HG02642 (cell line): ENCODE results near the gene UBE2D4.

Experiments
- ATAC-seq: cut with Tn5 transposase; IDR thresholded peaks from one replicate; pipeline ENCODE4 v1.9.1; 2021; ENCODE audit warnings: mild to moderate bottlenecking; ENCODE audit not compliant: unreplicated experiment, poor library complexity

Gene UBE2D4

DNA sequence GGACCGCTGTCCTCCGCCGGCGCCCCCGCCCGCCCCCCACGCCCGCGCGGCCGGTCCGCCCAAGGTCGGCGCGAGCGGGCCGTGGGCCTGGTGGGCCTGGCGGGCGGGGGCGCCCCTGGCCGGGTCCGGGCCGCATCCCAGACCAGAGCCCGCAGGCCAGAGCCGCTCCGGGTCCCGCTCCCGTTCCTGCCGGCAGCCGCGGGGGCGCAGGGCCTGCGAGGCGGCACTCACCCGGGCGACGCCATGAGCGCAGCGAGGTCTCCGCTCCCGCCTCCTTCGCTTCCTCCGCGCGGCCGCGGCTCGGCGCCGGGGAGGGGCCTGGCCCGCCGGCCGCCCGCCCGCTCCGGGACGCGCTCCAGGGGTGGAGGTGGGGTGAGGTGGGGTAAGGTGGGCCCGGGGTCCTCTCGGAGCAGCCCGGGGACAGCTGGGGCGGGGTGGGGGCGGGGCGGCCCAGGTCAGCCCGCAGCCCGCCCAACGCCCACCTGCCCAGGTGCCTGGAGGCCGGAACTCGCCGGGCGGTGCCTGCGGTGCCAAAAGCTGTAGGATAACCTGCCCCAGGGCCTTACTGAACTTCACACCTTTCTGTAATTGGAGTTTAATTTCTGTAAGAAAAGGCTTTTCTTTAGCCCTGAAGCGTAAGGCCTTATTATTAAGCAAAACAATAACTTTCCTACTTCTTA, 19.8 kb upstream of the UBE2D4 start, which contains the start of gene URGCP:
TSS of gene URGCP (minus strand) at position 266 of the 680 bp plus-strand sequence. CDS start at position 245, 21 bp downstream.
- peak; percentile 80 for ATAC-seq

DNA sequence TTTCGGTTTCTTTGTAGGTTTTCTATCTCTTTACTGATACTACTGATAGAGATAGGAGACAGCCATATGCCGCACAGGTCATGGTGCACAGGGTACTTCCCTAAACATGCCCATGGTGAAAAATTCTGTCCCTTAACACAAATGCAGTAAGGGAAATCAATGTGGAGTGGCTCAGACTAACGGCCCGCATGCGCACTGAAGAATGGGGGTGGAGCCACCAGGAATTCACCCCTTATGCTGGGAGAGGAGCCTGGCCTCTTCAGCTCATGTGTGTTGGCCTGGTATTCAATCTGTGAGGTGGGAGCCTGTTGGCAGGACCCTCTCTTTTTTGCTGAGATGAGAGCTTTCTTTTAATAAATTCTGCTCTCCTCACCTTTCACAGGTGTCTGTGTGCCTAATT, 11.4 kb upstream of the UBE2D4 start:
- no peak for ATAC-seq

DNA sequence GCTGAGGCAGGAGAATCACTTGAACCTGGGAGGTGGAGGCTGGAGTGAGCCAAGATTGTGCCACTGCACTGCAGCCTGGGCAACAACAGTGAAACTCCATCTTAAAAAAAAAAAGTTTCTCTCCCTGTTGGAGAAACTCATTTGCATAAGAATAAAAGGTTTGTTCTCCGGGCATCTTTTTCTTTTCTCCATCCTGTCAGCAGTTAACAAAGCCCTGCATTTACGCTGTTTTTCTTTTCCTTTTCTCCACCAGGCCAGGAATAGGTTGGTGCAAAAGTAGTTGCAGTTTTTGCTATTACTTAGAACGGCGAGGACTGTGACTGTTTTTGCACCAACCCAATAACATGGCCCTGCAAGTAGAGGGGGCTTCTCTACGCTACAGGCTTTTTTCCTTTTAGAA, 10.3 kb upstream of the UBE2D4 start:
- no peak for ATAC-seq

DNA sequence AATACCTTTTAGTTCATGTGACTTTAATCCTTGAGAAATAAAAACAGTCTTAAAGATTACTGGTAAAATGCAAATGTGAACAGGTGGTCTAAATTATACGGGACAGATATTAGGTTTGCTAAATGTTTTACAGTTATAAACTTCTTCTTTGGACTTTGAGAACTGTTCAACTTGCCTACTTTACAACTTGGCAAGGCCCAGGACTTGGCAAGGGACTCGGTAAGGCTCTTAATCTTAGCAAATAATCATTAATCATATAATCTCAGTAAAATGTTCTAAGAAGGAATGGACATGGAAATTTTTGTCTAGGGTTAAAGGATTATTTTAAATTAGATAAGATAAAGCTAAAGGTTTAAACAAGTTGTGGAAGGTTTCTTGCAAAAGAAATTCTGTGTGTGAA, 4.8 kb upstream of the UBE2D4 start:
- no peak for ATAC-seq

DNA sequence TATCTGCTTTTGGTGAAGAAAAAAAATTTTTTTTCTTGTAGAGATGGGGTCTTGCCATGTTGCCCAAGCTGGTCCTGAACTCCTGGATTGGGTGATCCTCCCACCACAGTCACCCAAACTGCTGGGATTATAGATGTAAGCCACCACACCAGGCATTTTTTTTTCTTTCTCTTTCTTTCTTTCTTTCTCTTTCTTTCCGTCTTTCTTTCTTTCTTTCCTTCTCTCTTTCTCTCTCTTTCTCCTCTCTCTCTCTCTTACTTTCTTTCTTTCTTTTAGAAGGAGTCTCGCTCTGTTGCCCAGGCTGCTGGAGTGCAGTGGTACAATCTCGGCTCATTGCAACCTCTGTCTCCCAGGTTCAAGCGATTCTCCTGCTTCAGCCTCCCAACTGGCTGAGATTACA, 3.5 kb upstream of the UBE2D4 start:
- ATAC-seq, result no peak

DNA sequence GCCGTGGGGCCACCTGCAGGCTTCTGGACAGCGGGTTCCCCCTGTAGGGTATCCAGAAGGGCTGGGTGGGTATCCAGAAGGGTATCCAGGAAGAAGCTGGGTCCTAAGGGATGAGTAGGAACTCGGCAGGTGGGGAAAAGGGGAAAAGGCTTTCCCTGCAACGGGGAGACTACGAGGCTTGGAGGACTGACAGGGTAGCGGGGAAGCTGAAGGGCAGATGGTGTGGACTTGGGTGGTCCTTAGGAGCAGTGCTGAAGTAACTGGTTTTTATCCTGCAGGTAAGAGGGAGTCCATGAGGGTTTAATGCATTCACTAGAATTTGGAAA, 525 bp downstream of the UBE2D4 start:
- ATAC-seq, result peak; percentile 16

DNA sequence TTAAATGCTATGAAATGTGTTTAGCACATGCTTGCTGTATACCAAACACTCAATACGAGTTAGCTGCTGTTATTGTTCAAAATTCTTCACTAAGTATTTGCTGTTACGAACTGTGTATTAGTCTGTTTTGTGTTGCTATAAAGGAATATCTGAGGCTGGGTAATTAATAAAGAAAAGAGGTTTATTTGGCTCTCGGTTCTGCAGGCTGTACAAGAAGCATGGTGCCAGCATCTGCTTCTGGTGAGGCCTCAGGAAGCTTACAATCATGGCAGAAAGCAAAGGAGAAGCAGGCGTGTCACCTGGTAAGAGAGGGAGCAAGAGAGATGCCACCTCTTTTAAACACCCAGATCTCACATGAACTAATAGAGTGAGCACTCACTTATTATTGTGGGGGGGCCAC, 1.6 kb downstream of the UBE2D4 start:
- no peak for ATAC-seq

DNA sequence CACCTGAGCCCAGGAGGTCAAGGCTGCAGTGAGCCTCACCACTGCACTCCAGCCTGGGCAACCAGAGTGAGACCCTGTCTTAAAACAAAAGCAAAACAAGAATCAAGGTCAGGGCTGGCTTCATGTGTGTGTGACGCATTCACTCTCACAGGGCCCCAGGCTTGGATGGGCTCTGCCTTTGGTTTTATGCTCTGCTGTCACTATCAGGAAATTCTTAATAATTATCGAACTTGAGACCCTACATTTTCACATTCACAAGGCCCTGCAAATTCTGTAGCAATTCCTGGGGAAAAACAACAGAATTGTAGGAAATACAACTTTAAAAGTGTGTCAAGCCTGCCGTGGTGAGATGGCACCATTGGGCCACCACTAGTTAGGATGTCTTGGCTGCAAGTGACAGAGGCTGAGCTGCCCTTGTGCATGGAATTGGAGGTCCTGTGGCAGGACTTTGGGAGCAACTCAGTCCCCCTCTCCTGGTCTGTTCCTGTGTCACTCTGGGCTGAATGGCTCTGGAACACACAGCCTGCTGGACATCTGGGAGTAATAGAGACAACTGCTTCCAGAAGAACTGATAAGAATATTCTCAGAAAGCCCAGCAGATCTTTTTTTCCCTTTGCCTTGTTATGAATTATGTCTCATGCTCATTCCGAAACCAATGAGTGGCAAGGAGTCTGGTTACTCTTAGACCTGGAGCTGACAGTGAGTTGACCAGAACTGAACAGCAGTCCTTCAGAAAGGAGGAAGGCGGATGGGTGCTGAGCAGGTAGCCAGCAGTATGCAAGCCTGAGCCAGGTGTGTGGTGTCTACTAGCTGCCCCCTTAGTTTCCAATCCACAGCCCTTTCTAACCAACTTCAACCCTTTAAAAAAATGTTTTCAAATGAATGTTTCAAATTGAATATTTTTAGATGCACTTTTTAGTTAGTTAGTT, 3.6 kb downstream of the UBE2D4 start:
- no peak for ATAC-seq

DNA sequence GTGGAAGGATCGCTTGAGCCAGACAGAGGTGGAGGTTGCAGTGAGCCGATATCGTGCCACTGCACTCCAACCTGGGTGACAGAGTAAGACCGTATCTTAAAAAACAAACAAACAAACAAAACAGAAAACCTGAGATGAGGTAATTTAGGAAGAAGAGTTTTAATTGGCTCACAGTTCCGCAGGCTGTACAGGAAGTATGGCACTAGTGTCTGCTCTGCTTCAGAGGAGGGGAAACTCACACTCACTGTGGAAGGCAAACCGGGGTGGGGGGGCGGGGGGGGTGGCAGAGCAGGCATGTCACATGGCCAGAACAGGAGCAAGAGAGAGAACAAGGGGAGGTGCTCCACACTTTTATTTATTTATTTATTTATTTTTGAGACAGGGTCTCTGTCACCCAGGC, 5.1 kb downstream of the UBE2D4 start:
- ATAC-seq, result no peak

DNA sequence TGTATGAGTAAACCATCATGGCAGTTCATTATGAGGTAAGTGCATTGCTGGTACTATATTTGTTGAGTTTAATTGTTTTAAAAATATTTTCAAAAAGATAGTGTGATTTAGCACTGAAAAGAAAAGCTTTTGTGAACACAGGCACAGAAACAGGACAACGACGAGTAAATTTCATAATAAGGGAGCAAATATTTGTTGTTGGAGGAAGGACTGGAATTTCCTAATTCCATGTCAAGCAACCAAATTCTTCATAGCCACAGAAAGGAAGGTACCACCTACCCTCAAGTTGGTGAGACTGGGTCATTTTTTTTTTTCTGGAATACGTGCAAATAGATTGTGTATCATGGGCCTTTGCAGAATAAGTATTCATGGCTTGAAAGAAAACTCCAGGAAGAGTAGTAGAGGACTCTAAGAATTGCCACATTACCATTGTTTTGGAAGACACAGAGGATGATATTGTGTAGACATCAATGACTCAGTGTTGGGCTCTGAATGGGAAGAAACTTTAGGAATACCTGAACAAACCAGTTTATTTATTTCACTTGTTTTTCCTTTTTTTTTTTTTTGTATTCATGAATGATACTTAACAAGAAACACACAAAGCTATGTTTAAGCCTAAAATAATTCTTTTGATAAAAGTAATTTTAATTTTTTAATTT, 7.8 kb downstream of the UBE2D4 start:
- no peak for ATAC-seq

DNA sequence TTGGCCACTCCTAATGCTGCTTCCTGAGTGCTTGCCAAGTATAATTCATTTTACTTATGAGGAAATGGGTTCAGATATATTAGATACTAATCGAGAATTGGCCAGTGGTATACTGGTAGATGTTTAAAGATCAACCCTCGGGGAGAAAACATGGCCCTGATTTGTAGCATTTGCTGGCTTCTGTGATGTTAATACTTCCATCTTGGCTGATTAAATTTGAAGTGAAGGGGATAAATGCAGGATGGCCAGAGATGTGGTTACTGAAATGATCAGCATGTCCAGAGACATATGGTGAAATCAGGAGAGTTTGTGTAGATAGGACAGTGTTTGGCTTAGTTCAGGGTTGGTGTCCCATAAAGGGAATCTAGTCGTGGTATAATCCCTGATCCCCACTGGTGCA, 11.2 kb downstream of the UBE2D4 start:
- ATAC-seq, result no peak

DNA sequence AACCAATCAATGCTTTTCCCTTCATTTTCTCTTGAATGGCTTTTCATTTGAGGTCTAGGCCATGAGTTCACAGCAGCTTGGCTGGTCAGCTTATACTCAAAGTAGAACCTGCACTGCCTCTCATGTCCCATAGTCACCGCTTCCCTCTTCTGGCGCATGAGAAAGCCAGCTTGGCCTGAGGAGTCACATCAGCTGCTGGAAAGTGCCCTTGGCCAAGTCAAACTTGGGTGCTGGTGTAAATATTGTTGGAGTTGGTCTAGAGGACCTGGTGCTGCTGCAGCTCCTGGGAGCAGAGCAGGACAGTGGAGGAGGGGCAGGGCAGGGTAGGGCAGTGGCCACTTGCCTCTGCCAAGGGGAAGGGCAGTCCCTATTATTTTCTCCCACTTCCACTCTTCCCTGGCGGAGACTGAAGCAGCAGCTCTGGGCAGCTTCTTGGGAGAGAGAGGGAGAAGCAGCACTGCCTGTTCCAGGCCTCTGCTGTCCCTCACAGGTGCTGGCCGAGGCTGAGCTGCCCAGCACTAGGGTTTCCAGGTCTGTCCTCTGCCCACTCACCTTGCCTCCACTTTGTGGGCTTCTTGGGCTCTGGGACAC, 12.8 kb downstream of the UBE2D4 start:
- ATAC-seq, result no peak

DNA sequence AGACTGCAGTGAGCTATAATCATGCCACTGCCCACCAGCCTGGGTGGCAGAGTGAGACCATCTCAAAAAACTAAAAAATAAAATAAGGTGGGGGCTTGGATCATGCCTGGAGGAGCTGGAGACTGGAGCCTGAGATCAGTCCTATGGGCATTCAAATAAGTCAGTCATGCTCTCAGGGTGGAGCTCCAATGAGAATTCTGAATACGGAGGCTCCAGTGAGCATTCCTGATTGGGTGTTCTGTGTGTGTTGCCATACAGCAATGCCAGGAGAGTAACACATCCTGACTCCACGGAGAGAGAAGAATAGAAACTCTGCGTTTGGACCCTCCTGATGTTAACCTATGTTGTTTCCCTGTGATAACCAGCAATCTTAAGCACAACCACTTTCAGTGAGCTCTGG, 16.0 kb downstream of the UBE2D4 start:
- ATAC-seq, result no peak

DNA sequence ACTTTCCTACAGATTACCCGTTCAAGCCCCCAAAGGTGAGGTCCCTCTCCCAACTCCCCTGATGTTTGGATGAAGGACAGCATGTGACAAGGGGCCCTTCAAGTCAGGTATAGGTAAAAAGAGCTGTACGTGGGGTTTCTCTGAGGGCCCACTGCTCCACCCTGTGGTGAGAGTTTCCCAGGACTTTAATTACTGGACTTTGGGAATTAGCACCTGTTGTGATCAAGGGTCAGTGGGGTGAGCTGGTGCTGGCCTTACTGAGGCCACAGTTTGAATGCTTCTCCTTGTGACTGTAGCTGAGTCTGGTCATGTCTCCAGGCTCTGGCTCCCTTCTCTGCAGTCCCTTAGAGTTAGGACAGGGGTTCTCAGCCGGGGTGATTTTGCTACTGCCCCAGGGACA, 16.8 kb downstream of the UBE2D4 start:
- no peak for ATAC-seq

DNA sequence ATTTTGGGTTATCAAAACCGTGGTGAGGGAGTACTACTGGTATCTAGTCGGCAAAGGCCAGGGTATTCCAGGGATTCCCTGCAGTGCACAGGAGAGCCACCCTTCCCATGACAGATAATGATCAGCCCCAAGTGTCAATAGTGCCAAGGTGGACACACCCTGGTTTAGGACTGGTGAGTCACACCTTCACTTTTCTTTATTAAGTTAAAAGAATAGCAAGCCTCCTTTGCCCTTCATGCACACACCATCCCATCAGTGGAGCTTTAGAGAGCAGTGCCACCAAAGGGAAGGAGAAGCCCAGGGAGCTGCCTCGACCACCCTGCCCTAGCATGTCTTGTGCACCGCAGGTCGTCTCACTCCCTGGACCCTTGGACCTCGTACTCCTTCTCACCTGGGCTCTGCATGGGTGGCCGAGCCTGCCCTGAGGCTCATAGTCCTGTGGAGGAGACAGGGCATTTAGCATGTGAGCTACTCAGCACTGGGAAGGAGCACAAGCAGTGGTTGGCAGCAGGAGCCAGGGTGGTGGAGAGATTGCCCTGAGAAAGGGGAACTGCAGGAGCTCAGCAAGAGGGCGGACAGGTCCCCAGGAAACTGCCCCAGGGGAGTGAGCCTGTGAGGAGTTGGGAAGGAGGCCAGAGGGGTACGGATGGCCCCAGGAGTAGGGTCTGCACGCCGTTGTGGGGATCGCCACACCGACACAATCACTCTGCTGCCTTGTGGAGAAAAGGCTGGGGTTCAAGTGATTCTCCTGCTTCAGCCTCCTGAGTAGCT, 17.4 kb downstream of the UBE2D4 start:
- peak; percentile 11 for ATAC-seq

DNA sequence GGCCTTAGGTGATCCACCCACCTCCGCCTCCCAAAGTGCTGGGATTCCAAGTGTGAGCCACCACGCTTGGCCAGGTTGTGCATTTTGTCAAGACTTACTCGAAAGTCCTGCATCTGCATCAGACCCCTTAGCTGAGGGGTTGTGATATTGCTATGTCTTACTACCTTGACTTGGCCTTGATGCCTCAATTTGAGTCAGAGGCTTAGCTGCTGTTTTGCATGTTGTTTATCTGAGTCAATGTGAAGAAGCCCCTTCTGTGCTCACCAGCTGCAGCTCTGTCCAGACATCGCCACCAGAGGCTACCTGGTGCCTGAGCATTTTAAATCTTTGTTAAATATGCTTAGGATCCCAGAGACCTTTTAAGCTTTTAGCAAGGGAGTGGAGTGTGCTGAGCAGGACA, 18.1 kb downstream of the UBE2D4 start:
- ATAC-seq, result peak; percentile 45

DNA sequence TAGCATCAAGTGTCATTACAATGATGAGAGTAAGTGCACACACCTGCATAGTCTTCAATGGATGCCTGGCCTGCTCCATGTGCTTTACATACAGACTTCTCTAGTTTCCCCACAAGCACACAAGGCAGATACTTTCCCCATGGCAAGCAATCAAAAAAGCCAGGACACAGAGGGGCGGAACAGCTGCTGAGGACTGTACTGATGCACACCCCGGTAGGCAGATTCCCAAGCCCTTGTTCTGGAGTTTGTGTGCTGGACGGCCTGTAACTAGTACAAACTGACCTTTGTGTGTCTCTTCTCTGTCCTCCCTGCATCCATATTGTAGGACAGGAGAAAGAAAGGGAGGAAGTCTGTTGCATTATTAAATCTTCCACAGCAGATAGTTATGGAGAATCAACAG, 25.8 kb downstream of the UBE2D4 start:
- ATAC-seq, result no peak

DNA sequence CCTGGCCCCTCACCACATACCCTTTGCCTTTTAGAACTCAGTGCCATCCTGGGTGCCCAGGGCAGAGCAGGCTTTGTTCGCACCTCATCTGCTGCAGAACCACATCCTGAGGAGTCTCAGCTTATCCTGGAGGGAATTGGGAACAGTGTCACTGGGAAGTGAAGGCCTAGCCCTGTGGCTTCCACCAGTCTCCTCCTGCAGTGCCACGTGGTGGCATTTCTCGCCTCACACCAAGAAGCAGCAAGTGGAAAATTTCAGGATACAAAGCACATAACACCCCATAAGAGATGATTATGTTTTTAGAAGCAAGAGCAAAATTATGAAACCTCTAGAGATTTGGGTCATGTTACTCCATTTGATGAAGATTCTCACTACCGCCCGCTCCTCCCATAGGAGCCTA, 26.8 kb downstream of the UBE2D4 start:
- no peak for ATAC-seq

DNA sequence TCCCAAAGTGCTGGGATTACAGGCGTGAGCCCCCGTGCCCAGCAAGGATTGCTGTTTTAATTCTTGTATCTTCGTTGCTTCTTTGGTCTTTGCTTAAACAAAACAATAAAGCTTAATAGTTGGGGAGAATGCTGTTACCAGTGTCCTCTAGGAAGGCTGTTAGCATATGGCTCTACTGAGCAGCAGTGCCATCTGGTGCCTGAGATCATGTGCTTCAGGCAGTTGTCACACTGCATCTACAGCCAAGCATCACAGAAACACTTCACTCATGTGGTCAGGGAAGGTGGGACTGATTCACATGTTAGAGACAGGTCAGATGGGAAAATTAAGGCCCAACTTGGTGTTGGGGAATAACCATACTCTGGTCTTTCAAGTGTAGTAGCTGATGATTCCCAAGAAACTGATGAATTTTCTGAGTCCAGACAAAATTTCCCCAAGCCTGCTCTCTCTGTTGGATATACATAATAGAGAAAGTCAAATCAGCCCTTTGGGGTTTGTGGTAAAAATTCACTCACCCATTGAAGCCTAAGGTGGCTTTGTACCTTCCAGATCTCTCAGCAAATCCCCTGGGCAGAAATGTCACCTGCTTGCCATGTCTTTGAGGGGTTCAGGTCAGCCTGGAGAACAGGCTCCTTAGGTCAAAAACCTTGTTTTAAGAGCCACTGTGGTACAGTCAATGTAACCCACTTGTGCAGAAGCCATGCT, 28.4 kb downstream of the UBE2D4 start:
- no peak for ATAC-seq

DNA sequence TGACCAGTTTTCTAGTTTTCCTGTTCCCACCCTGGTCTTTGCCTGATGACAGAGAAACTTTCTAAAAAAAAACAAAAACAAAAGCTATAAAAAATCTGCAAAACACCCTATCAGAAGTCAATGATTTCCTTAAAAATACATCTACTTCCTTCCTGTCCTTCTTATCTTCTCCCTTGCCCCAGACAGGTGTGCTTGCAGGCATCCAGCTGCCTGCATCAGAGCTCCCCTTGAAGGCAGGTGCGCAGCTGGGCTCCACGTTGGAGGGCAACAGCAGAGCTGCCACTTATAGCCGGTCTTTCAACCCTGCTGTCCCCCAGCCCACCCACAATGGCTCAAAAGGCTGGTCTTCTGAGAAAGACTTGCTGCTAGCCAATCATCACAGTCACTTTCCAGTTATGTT, 29.8 kb downstream of the UBE2D4 start:
- no peak for ATAC-seq
